ENCODE measurements around the gene AGR2. TPM values are rescaled to one million over a fixed set of nuclear protein-coding genes. Genes with fewer than 3 reads are reported as not detected.

AGR2 gene
- total RNA-seq, 1 experiment from 2014 or later = 0.93 TPM

GRCh38 chr7:16811551-16811950 lies 6.8 kb upstream of the AGR2 start:
- H3K4me3 ChIP-seq (replicated peaks in 1 of 2; ENCODE audit: low read depth in 1 of 2, low read length in 2 of 2) = no peak overlapping the region
- peak overlapping the region; percentile 13 for H2AFZ ChIP-seq (ENCODE audit: low read depth, low read length, poor library complexity, severe bottlenecking)
- no peaks in the 10 kb centered on the region for H3K79me2 ChIP-seq (ENCODE audit: insufficient read depth, low read length)
- H3K4me2 ChIP-seq (ENCODE audit: low read length) = no peak overlapping the region
- TF ChIP-seq FOSL1 (IDR thresholded peaks at IDR 0.05; ENCODE audit: low read depth) (no peak), SRF (IDR thresholded peaks at IDR 0.05; ENCODE audit: low read depth) (no peak), CEBPB (IDR thresholded peaks at IDR 0.05; ENCODE audit: low read depth) (no peak), RAD21 (IDR thresholded peaks at IDR 0.05; ENCODE audit: low read depth) (no peak), REST (IDR thresholded peaks at IDR 0.05; ENCODE audit: low read depth) (no peak), ELF1 (IDR thresholded peaks at IDR 0.05; ENCODE audit: borderline replicate concordance, low read depth) (no peak), ZNF274 (IDR thresholded peaks at IDR 0.05; ENCODE audit: low read depth, low read length) (no peak), EZH2phosphoT487 (IDR thresholded peaks at IDR 0.05; ENCODE audit: borderline replicate concordance) (no peak), SIN3A (IDR thresholded peaks at IDR 0.05; ENCODE audit: low read depth) (no peak), CTCF (IDR thresholded peaks at IDR 0.05 in 2 of 3, conservative IDR thresholded peaks at IDR 0.05 in 1 of 3; ENCODE audit: borderline replicate concordance in 1 of 3, insufficient read depth in 1 of 3, low read depth in 2 of 3, low read length in 2 of 3) (no peak), ATF3 (IDR thresholded peaks at IDR 0.05) (no peak), POLR2A (IDR thresholded peaks at IDR 0.05; ENCODE audit: borderline replicate concordance, extremely low read depth, insufficient read depth, insufficient read length) (no peak), EZH2 (IDR thresholded peaks at IDR 0.05) (no peak), MAX (IDR thresholded peaks at IDR 0.05) (no peak)
- ATAC-seq = no peak
- no peaks in the 10 kb centered on the region; a peak in 1 of 4 replicates for H3K9me3 ChIP-seq (ENCODE audit: control insufficient read depth in 1 of 2, insufficient read depth in 1 of 2, low read depth in 1 of 2, low read length in 2 of 2)
- peaks cover 3% of the 10 kb centered on the region for H3K9me2 ChIP-seq (ENCODE audit: insufficient read depth)
- no peak for DNase-seq (ENCODE audit: low read depth, low spot score)
- no peak overlapping the region for H3K9ac ChIP-seq (ENCODE audit: low read length)
- BruUV-seq (replicated peaks) = no TSS peak
- H4K20me1 ChIP-seq (ENCODE audit: insufficient read depth) = no peaks in the 10 kb centered on the region
- RAD21 ChIA-PET (ENCODE audit: low non-redundant PET in 1 of 2, low total read pairs in 2 of 2, uncharacterized antibody in 2 of 2, unreplicated experiment in 2 of 2) = no interaction called here
- POLR2A ChIA-PET = no interaction called here
- H3K27ac ChIP-seq (ENCODE audit: low read depth, low read length) = no peak overlapping the region
- no peaks in the 10 kb centered on the region for H3K27me3 ChIP-seq (ENCODE audit: insufficient read depth, low read length)
- H3K4me1 ChIP-seq (ENCODE audit: control insufficient read depth in 1 of 2, insufficient read depth in 2 of 2, low read length in 2 of 2) = no peaks in the 10 kb centered on the region
- CTCF ChIA-PET = interaction anchor here (1.2 kb wide), 1 partner anchor 10 kb away, joined by 3 read pairs; no protein-coding TSS in a partner anchor
- intact Hi-C loops (cut with micrococcal nuclease) = no loop called here
- no peaks in the 10 kb centered on the region for H3K36me3 ChIP-seq (ENCODE audit: control insufficient read depth in 1 of 2, insufficient read depth in 2 of 2, low read length in 2 of 2)
